Ramos (cell line): Measurements from ENCODE around the gene LOXL3.

Experiments used
- in situ Hi-C: fragments of 300-500 bp; cut with MboI; formaldehyde crosslinking; loops from one replicate; pipeline ENCODE4 v1.14.3; 2022; ENCODE audit warnings: low sequenced_read_pairs; ENCODE audit not compliant: unreplicated experiment

Gene LOXL3, protein sequence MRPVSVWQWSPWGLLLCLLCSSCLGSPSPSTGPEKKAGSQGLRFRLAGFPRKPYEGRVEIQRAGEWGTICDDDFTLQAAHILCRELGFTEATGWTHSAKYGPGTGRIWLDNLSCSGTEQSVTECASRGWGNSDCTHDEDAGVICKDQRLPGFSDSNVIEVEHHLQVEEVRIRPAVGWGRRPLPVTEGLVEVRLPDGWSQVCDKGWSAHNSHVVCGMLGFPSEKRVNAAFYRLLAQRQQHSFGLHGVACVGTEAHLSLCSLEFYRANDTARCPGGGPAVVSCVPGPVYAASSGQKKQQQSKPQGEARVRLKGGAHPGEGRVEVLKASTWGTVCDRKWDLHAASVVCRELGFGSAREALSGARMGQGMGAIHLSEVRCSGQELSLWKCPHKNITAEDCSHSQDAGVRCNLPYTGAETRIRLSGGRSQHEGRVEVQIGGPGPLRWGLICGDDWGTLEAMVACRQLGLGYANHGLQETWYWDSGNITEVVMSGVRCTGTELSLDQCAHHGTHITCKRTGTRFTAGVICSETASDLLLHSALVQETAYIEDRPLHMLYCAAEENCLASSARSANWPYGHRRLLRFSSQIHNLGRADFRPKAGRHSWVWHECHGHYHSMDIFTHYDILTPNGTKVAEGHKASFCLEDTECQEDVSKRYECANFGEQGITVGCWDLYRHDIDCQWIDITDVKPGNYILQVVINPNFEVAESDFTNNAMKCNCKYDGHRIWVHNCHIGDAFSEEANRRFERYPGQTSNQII

GRCh38 chr2:74553892-74554819 lies at the start of gene LOXL3, which contains the start of gene DOK1:
Gene LOXL3, minus strand, starts transcription at chr2:74553942. Its CDS starts 1,308 bp downstream, at chr2:74552634.
Gene DOK1, plus strand, starts transcription at chr2:74554720. Its CDS starts 35 bp downstream, at chr2:74554755.
- in situ Hi-C loops, result no loop called here

DNA sequence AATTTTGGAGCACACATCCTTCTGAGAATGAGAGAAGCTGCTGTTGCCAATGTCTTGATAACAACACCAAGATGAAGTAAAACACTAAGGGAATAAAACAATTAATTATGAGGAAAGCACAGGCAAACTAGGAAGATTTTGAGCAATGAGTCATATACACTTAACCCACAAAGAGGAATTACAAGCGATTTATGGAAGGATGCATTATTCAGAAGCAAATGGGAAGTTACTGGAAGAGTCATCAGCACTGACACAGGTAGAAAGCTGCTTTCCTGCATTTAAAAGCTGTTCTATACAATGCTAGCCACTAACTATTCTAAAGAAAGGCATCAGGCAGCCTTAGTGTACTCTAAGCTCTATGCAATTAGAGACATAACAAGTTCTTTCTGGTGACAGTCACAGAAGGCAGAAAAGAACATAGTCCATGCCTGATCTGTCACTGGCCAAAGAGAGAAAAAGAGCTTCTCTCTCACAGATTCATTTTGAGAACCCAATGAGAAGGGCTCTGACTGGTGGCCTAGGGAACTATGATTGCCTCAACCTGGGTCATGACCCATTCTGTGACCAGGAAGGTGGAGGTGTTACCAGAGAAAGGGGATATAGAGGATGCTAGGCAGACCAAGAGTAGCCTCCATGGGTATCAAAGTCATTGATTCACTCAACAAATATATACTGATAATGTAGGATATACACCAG lies 49.0 kb upstream of the LOXL3 start:
- in situ Hi-C loops, result no loop called here

GRCh38 chr2:74599676-74600075 lies 45.9 kb upstream of the LOXL3 start:
- in situ Hi-C loops, result no loop called here

- in situ Hi-C loops, result no loop called here
Observed at GRCh38 chr2:74597410-74597809, 43.7 kb upstream of the LOXL3 start.

DNA sequence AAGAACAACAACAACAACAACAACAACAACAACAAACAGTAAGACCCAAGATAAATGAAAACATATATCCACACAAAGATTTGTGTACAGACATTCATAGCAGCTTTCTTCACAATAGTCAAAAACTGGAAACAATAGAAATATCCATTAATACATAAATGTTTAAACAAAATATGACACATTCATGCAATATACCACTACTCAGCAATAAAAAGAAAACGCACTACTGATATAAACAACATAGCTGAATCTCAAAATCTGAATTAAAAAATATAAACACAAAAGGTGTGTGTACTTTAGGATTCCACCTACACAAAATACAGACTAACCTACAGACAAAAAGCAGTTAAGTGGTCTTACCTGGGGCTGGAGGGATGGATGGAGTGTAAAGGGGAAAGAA lies 42.8 kb upstream of the LOXL3 start:
- in situ Hi-C loops, result no loop called here

DNA sequence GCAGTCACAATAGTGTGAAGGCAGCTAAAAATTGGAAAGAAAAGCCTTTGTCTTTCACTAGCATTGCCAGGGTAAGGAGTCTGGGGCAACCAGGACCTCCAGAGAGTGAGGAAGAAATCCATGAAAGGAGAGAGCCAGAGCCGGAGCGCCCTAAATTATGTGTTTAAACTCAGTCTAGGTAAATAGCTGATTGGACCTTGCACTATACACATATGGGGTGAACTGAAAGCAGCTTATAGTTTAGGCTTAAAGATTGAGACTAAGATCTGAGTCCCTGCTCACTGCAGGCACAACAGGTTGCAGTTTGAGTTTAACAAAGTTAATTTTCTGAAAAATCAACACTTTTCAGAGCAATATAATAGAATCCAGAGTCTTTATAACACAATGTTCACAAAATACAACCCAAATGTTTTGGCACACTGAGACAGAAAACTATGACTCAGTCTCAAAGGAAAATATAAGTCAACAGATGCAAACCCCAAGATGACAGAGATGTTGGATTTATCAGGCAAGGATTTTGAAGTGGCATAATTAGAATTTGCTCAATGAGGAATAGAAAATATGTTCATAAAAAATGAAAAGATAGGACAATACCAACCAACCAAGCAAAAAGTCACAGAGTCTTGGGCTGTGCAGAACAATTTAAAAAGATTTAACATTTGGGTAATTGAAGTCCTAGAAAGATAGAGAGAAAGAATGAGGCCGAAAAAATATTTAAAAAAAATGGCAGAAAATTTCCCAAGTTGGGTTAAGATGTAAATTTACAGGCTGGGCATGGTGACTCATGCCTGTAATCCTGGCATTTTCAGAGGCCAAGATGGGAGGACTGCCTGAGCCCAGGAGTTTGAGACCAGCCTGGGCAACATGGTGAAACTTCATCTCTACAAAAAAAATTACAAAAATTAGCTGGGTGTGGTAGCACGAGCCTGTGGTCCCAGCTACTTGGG lies 40.4 kb upstream of the LOXL3 start:
- in situ Hi-C loops, result no loop called here

DNA sequence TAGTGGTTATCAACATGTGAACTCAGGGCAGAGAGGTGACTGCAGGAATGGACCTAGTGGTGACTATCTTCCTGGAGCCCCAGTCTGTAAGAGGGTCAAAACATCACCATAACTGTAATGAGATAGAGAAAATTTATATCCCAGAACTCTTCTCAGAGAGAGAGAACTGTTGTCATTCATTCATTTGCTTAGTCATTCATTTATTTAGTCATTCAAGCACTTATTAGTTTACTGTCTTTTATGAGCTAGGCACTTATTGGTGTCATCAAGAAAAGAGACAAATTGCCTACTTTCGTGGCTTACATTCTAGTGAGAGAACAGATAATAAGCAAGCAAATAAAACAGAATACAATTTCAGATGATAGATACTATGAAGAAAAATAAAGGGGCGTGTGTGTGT lies 34.9 kb upstream of the LOXL3 start:
- in situ Hi-C loops, result no loop called here

DNA sequence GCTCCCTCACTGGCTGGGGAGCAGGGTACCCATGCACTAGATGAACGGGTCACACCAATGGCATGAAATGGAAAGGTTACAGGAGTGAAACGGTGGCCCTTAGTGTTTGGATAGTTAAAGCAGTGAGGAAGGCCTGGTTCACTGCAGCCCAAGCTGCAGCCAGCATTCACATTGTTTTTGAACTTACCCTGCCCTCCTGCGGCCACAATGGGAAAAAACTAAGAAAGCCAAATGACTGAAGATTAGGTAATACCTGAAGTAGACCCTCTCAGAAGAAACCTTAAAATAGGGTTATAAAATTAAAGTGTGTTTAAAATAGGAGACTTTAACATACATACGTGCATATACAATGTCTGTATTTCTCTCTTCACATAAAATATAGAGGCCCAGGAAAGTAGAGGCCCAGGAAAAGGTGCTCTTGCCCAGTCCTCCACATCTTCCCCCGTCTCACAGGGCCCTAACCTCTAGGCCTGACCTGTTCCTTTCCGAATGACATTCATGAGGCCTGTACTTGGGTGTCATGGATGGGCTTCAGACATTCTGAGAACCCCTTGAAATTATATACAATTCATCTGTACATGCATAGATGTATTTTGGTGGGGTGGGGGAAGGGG lies 34.0 kb upstream of the LOXL3 start:
- in situ Hi-C loops, result no loop called here

- in situ Hi-C loops, result no loop called here
Observed at GRCh38 chr2:74585406-74586185, 31.9 kb upstream of the LOXL3 start.

DNA sequence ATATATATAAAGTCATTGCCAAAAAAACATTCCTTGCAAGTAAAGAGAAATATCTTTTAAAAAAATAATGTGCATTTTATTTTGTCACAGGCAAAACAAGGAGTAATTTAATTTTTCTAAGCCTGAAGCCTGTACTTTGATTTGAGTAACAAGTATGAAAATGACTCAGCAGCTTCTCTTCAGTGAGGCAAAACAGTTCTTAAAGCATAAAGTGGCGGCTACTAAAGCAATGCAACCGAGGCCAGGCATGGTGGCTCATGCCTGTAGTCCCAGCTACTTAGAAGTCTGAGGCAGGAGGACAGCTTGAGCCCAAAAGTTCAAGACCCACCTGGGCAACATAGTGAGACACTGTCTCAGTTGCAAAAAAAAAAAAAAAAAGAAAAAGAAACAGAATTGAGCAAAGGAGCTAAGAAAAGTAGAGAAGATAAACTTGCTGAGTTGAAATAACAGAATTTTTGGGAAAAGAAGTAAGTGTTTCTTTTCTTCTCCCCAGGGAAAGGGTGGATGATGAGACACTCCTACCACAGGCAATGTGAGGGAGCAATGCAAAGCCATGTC lies 30.4 kb upstream of the LOXL3 start:
- in situ Hi-C loops, result no loop called here

GRCh38 chr2:74583504-74583903 lies 29.8 kb upstream of the LOXL3 start:
- in situ Hi-C loops, result no loop called here

DNA sequence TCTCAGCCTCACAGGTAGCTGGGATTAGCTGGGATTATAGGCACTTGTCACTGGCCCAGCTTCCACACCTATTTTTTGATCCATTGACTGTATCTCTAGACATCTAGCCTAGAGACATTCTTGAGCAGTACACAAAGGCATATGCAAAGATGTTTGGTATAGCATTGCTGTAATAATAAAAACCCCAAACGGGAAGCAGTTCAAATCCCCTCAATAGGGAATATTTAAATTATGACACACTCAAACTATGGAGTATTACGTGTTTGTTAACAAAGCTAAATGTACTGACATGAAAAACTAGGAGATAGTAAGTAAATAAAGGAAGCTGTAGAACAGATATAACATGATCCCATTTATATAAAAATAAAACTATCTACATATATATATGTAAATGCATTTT lies 28.4 kb upstream of the LOXL3 start:
- in situ Hi-C loops, result no loop called here

GRCh38 chr2:74581463-74581862 lies 27.7 kb upstream of the LOXL3 start:
- in situ Hi-C loops, result no loop called here

- in situ Hi-C loops, result no loop called here
Observed at GRCh38 chr2:74578408-74578807, 24.7 kb upstream of the LOXL3 start.

- in situ Hi-C loops, result no loop called here
Observed at GRCh38 chr2:74577448-74577847, 23.7 kb upstream of the LOXL3 start.

DNA sequence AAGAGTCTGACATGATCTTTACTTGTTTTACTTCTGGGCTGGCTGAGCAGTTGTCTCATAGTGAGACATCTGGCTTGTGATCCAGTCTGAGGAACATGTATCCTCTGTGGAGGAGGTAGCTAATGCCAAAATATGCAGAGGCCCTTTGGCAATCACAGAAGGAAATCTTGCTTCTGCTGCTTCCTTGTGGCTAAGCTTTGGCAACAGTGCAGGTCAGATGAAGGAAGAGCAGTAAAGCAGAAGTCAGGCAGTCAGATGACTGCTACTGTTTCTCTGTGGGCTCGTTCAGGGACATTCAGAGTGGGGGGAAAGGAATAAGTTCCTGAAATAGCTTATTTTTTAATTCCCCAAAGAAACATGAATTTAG lies 23.1 kb upstream of the LOXL3 start:
- in situ Hi-C loops, result no loop called here

DNA sequence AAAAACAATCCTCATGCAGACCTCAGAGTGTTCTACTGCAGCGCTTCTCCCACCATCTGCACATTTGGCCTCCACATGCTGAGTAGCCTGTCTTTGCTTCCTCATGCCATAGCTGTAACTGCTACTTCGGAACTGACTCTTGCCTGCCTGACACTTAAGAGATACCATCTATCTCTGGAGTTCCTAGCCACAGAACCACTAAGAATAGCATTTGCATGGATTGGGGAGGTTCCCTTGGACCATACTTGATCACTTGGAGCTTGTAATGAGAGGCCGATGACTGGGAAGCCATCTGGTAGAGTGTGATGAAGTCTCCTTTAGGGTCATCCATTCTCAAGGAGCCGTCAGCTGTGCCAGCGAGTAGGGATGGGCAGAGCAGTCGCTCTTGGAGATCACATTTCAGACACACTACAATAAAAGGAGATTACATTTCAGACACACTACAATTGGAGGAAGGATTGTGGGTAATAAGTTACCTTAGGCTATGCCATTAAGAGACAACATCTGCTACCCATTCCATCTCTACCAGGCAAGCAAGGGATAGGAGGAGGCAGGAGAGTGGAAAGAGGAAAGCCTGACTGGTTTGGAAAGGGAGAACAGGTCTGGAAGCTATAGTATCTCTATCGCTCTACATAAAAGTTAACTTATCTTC lies 22.6 kb upstream of the LOXL3 start:
- in situ Hi-C loops, result no loop called here
